Esophagus squamous epithelium (tissue), 5 donors: ENCODE measurements around the gene PLXNB3. TPM values are rescaled to one million over a fixed set of nuclear protein-coding genes. Genes with fewer than 3 reads are reported as not detected.
"Not testable (repeated sequence)": the region's sequence is repeated elsewhere in the genome, so short reads cannot be mapped to it uniquely, and the experiment has no call there.

Experiments
- DNase-seq: peaks from one replicate; lab custom pipeline; 2025; lab: John Stamatoyannopoulos, UW
- H3K27ac ChIP-seq, 4 donors: fragments of 200-600 bp; sonication (generic); one replicate each; pipeline ENCODE4 v1.5.1; 2016 to 2019; ENCODE audit warnings: mild to moderate bottlenecking in 1 of 4
- H3K27me3 ChIP-seq, 4 donors: fragments of 200-600 bp; sonication (generic); 1 replicate in 3 of 4; 2 replicates in 1 of 4; pipeline versions ENCODE4 v1.5.1 to v1.6.0; 2017 to 2021; ENCODE audit warnings: antibody characterized with exemption in 1 of 4
- H3K36me3 ChIP-seq, 3 donors: fragments of 200-600 bp; sonication (generic); one replicate each; pipeline ENCODE4 v1.5.1; 2016 to 2019
- H3K4me1 ChIP-seq, 3 donors: fragments of 200-600 bp; sonication (generic); one replicate each; pipeline ENCODE4 v1.5.1; 2017 to 2019
- H3K4me3 ChIP-seq, 4 donors: fragments of 200-600 bp; sonication (generic); 1 replicate in 3 of 4; 2 replicates in 1 of 4; pipeline ENCODE4 v1.5.1; 2016 to 2019; ENCODE audit warnings: mild to moderate bottlenecking in 2 of 4, moderate library complexity in 1 of 4
- H3K9me3 ChIP-seq, 3 donors: fragments of 200-600 bp; sonication (generic); one replicate each; pipeline ENCODE4 v1.5.1; 2016 to 2019
- CTCF ChIP-seq, 6 experiments: fragments of 450-650 bp in 4 of 6; fragments of 200-600 bp in 2 of 6; sonication (generic) in 2 of 6; IDR thresholded peaks; one replicate each; pipeline ENCODE4 v1.5.1; 2016 to 2019; ENCODE audit warnings: antibody characterized with exemption in 6 of 6, mild to moderate bottlenecking in 4 of 6, moderate library complexity in 4 of 6
- POLR2A ChIP-seq, 4 donors: fragments of 450-650 bp; IDR thresholded peaks; one replicate each; pipeline ENCODE4 v1.6.1; 2017; ENCODE audit warnings: antibody characterized with exemption in 4 of 4, mild to moderate bottlenecking in 4 of 4, moderate library complexity in 3 of 4
- WGBS, 2 donors: methylation state at CpG; one replicate each; pipeline ENCODE4 v1.1.5; 2018; 5-methylcytosine and 5-hydroxymethylcytosine counted together
- intact Hi-C: fragments of 100-400 bp; cut with DNase I; formaldehyde crosslinking; loops from one replicate; pipeline ENCODE4 v1.15.0; 2022
- total RNA-seq, 4 donors: library from RNA; depleted of rRNA; stranded (reverse); fragments of >200 nt; gene quantifications; one replicate each; pipeline ENCODE4 v1.1.0, GENCODE V29; 2016
- donor health status: DM: yes; HTN: yes; CAD: no.

PLXNB3 gene
- total RNA-seq, 4 donors from 2014 or later = 3.2 to 13.4 (median 6.9) TPM

- Histone ChIP-seq H3K4me3 (no peak overlapping the region), H3K27ac (no peak overlapping the region), H3K27me3 (no peaks in the 10 kb centered on the region), H3K4me1 (no peaks in the 10 kb centered on the region), H3K36me3 (no peaks in the 10 kb centered on the region), H3K9me3 (no peaks in the 10 kb centered on the region)
- 86 to 93% methylated on average over 3 to 5 of the region's 5 CpGs for WGBS, 2 donors
- intact Hi-C loops = loop anchor here (10.0 kb wide), 1 partner anchor 62 kb away; no protein-coding TSS in a partner anchor
- no peak for DNase-seq
- TF ChIP-seq POLR2A (IDR thresholded peaks at IDR 0.05) = no peak
- TF ChIP-seq CTCF (IDR thresholded peaks at IDR 0.05) = no peak
Measured at GRCh38 chrX:153813161-153813560, 49.1 kb downstream of the PLXNB3 start.

GRCh38 chrX:153814591-153815315, 50.7 kb downstream of the PLXNB3 start:
- H3K4me3 ChIP-seq = no peak overlapping the region
- H3K36me3 ChIP-seq = no peaks in the 10 kb centered on the region
- intact Hi-C loops = loop anchor here (10.0 kb wide), 1 partner anchor 60 kb away; no protein-coding TSS in a partner anchor
- no peak for DNase-seq
- TF ChIP-seq CTCF (IDR thresholded peaks at IDR 0.05) (no peak), POLR2A (IDR thresholded peaks at IDR 0.05) (no peak)
- H3K9me3 ChIP-seq = no peaks in the 10 kb centered on the region
- WGBS, 2 donors = 65 to 70% methylated on average over 2 to 11 of the region's 19 CpGs
- peaks cover 0 to 14% (median 0%) of the 10 kb centered on the region in 3 donors for H3K4me1 ChIP-seq
- H3K27ac ChIP-seq = no peak overlapping the region
- H3K27me3 ChIP-seq = peaks cover 0 to 6% (median 0%) of the 10 kb centered on the region in 4 donors

GRCh38 chrX:153816831-153817690, 53.0 kb downstream of the PLXNB3 start:
- intact Hi-C loops = loop anchor here (10.0 kb wide), 1 partner anchor 58 kb away; no protein-coding TSS in a partner anchor
- 81 to 86% methylated on average over 24 to 25 of the region's 25 CpGs for WGBS, 2 donors
- Histone ChIP-seq H3K36me3 (no peaks in the 10 kb centered on the region), H3K27ac (no peak overlapping the region), H3K4me1 (peaks cover 0 to 14% (median 0%) of the 10 kb centered on the region in 3 donors), H3K4me3 (no peak overlapping the region), H3K27me3 (peaks cover 0 to 8% (median 0%) of the 10 kb centered on the region in 4 donors), H3K9me3 (no peaks in the 10 kb centered on the region)
- TF ChIP-seq POLR2A (IDR thresholded peaks at IDR 0.05) = no peak
- TF ChIP-seq CTCF (IDR thresholded peaks at IDR 0.05) = no peak
- DNase-seq = no peak

- not testable (repeated sequence) for DNase-seq, H3K27ac ChIP-seq, H3K9me3 ChIP-seq, H3K36me3 ChIP-seq, H3K27me3 ChIP-seq, H3K4me3 ChIP-seq
- peaks cover 0 to 14% (median 0%) of the 10 kb centered on the region in 3 donors for H3K4me1 ChIP-seq
- 84 to 88% methylated on average over 6 of the region's 9 CpGs for WGBS, 2 donors
- intact Hi-C loops = loop anchor here (10.0 kb wide), 1 partner anchor 57 kb away; no protein-coding TSS in a partner anchor
Measured at GRCh38 chrX:153818064-153818463, 54.0 kb downstream of the PLXNB3 start.

GRCh38 chrX:153818571-153819383, 54.7 kb downstream of the PLXNB3 start:
- Histone ChIP-seq H3K4me3 (peak overlapping the region; percentile 24 to 60 (median 40)), H3K27me3 (peaks cover 0 to 8% (median 0%) of the 10 kb centered on the region in 4 donors), H3K9me3 (no peaks in the 10 kb centered on the region), H3K27ac (peak overlapping the region in 1 of 4 donors; percentile 33), H3K36me3 (no peaks in the 10 kb centered on the region), H3K4me1 (peaks cover 0 to 14% (median 0%) of the 10 kb centered on the region in 3 donors)
- WGBS, 2 donors = 22 to 36% methylated on average over 7 to 9 of the region's 67 CpGs
- intact Hi-C loops = loop anchor here (10.0 kb wide), 1 partner anchor 56 kb away; no protein-coding TSS in a partner anchor
- no peak for DNase-seq
- TF ChIP-seq POLR2A (IDR thresholded peaks at IDR 0.05) = no peak
- TF ChIP-seq CTCF (IDR thresholded peaks at IDR 0.05) = no peak
